Stimulated activated CD4-positive, alpha-beta T cell treated with anti-CD3 and anti-CD28 coated beads, Interleukin-4, amount 100 ng/mL, for 4 hours (primary cell): ENCODE results near the gene HOXD11.

Experiments used
- DNase-seq, 2 experiments: peaks; one replicate each; pipeline ENCODE4 v3.0.0-alpha.2; 2020

HOXD11 gene

GRCh38 chr2:176122683-176123410 lies 15.8 kb downstream of the HOXD11 start, which contains the start of gene HOXD9:
TSS of gene HOXD9 (plus strand) at chr2:176122719. CDS start at chr2:176122769, 50 bp downstream.
- DNase-seq: no peak

- DNase-seq: no peak
These were observed 16.5 kb downstream of the HOXD11 start for GRCh38 chr2:176123411-176124109.

- no peak for DNase-seq
These were observed 17.2 kb downstream of the HOXD11 start for GRCh38 chr2:176124110-176124946.

- no peak for DNase-seq
These were observed 18.1 kb downstream of the HOXD11 start for GRCh38 chr2:176124947-176125771.

GRCh38 chr2:176125772-176126054 lies 18.6 kb downstream of the HOXD11 start:
- DNase-seq: no peak

GRCh38 chr2:176126929-176127773 lies 20.1 kb downstream of the HOXD11 start:
- DNase-seq: peak; percentile 44 to 71

GRCh38 chr2:176127774-176128072 lies 20.6 kb downstream of the HOXD11 start:
- DNase-seq: no peak

GRCh38 chr2:176128172-176128981 lies 21.3 kb downstream of the HOXD11 start:
- no peak for DNase-seq

- DNase-seq: no peak
These were observed 22.1 kb downstream of the HOXD11 start, which contains the start of gene HOXD8 for GRCh38 chr2:176128982-176129796. TSS of gene HOXD8 (plus strand) at chr2:176129705. CDS start at chr2:176130367, 662 bp downstream.

GRCh38 chr2:176129813-176130146 lies 22.7 kb downstream of the HOXD11 start:
- DNase-seq: no peak

- DNase-seq: peak in 1 of 2 experiments; percentile 20
These were observed 23.3 kb downstream of the HOXD11 start for GRCh38 chr2:176130147-176130956.

- DNase-seq: no peak
These were observed 24.1 kb downstream of the HOXD11 start for GRCh38 chr2:176130957-176131847.

GRCh38 chr2:176131848-176132158 lies 24.7 kb downstream of the HOXD11 start:
- DNase-seq: no peak

- DNase-seq: no peak
These were observed 25.4 kb downstream of the HOXD11 start for GRCh38 chr2:176132205-176133171.

- DNase-seq: no peak
These were observed 26.3 kb downstream of the HOXD11 start for GRCh38 chr2:176133389-176133788.

GRCh38 chr2:176134035-176134434 lies 27.0 kb downstream of the HOXD11 start:
- no peak for DNase-seq

GRCh38 chr2:176135035-176135440 lies 28.0 kb downstream of the HOXD11 start:
- DNase-seq: no peak
